NT2/D1 (cell line): Measurements from ENCODE around the gene HSD17B14.

ENCODE experiments used
- YY1 ChIP-seq: IDR thresholded peaks from 2 replicates; pipeline ENCODE4 v1.6.1; 2011; ENCODE audit not compliant: insufficient read length, insufficient read depth
- ZNF274 ChIP-seq: IDR thresholded peaks from 2 replicates; pipeline ENCODE4 v1.6.1; 2011; ENCODE audit warnings: mild to moderate bottlenecking, low read depth, low read length

DNA sequence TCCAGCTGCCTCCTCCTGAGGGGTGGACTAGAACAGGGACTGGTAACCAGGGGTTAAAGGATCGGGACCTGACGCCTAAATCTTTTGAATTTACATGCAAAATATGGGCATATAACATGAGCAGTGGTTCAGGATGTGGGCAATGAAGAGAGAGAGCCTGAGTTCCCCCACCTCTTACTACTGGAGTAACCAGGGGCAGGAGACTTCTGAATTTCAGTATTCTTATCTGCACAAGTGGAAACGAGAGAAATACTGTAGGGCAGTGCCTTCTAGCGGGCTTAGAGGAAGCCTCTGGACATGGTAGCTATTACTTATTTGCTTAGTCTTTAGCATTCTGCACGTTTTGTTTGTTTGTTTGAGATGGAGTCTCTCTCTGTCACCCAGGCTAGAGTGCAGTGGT, 51.8 kb downstream of the HSD17B14 start:
- TF ChIP-seq YY1: no peak
- no peak for TF ChIP-seq ZNF274
